HepG2 (cell line): ENCODE data around the gene UBFD1. TPM values are rescaled to one million over a fixed set of nuclear protein-coding genes. Genes with fewer than 3 reads are reported as not detected.

Experiments used
- ATAC-seq: fragments of 200-7000 bp; cut with Tn5 transposase; 3 replicates; pipeline ENCODE4 v1.9.1; 2020; ENCODE audit warnings: mild to moderate bottlenecking, moderate library complexity
- BruUV-seq: library from RNA; stranded (reverse); fragments of 400-500 nt; replicated peaks from 2 replicates; lab custom pipeline; 2021; lab: Mats Ljungman, UMichigan
- CTCF ChIA-PET: fragments of 300-600 bp; formaldehyde crosslinking; extraction: SDS; loops from one replicate; lab custom pipeline; 2021; ENCODE audit warnings: low total read pairs, inconsistent platforms, low intra/inter-chr PET ratio; lab: Yijun Ruan, JAX
- POLR2A ChIA-PET: fragments of 350-600 bp; sonication (Branson Sonifier 250); formaldehyde crosslinking; loops from one replicate; lab custom pipeline; 2020; ENCODE audit warnings: antibody characterized with exemption, inconsistent platforms; lab: Yijun Ruan, JAX
- DNase-seq: peaks from one replicate; pipeline ENCODE4 v3.0.0-alpha.2; 2015; ENCODE audit warnings: low spot score
- FAIRE-seq: peaks from 3 replicates; lab custom pipeline; 2011; peaks lifted over from hg19 to GRCh38; lab: Jason Lieb, UNC
- H2AFZ ChIP-seq: one replicate; pipeline ENCODE4 v1.6.1; 2011; ENCODE audit warnings: low read length, inconsistent platforms
- H3K27ac ChIP-seq: fragments of 300-600 bp; 3 replicates; pipeline ENCODE4 v1.8.0; 2011; ENCODE audit warnings: mixed run types, mild to moderate bottlenecking, mixed read lengths, low read length, inconsistent platforms; ENCODE audit not compliant: insufficient read depth; ENCODE audit errors: extremely low read length
- H3K27me3 ChIP-seq, 2 experiments: fragments of 200-600 bp in 1 of 2; 2 replicates in 1 of 2; 3 replicates in 1 of 2; pipeline versions ENCODE4 v1.6.0 to v1.8.0; 2011; ENCODE audit warnings: low read length in 2 of 2, mild to moderate bottlenecking in 2 of 2, moderate library complexity in 2 of 2, inconsistent platforms in 1 of 2; ENCODE audit not compliant: insufficient read depth in 2 of 2, control insufficient read depth in 1 of 2
- H3K36me3 ChIP-seq, 2 experiments: fragments of 200-600 bp in 1 of 2; replicated peaks in 1 of 2; 2 replicates in 1 of 2; 3 replicates in 1 of 2; pipeline versions ENCODE4 v1.5.1 to v1.8.0; 2011; ENCODE audit warnings: low read length in 2 of 2, inconsistent platforms in 1 of 2; ENCODE audit not compliant: insufficient read depth in 2 of 2, control insufficient read depth in 1 of 2
- H3K4me1 ChIP-seq: 2 replicates; pipeline ENCODE4 v1.5.1; 2012; ENCODE audit warnings: low read length, inconsistent platforms; ENCODE audit not compliant: insufficient read depth
- H3K4me2 ChIP-seq: 2 replicates; pipeline ENCODE4 v1.6.0; 2011; ENCODE audit warnings: low read depth, low read length, inconsistent platforms
- H3K4me3 ChIP-seq, 3 experiments: fragments of 200-600 bp in 1 of 3; sonication (generic), shearing (Covaris generic) in 1 of 3; replicated peaks in 1 of 3; 2 replicates each; pipeline ENCODE4 v1.5.1; 2011 to 2016; ENCODE audit warnings: low read length in 3 of 3, inconsistent platforms in 2 of 3, low read depth in 2 of 3, mild to moderate bottlenecking in 2 of 3, control low read depth in 1 of 3, mixed read lengths in 1 of 3; ENCODE audit not compliant: insufficient read depth in 1 of 3
- H3K79me2 ChIP-seq: one replicate; pipeline ENCODE4 v1.6.1; 2011; ENCODE audit warnings: low read length, inconsistent platforms; ENCODE audit not compliant: insufficient read depth
- H3K9ac ChIP-seq: 2 replicates; pipeline ENCODE4 v1.6.0; 2011; ENCODE audit warnings: mild to moderate bottlenecking, low read depth, low read length, inconsistent platforms; ENCODE audit not compliant: insufficient read depth
- H3K9me3 ChIP-seq: 2 replicates; pipeline ENCODE4 v1.5.1; 2012; ENCODE audit warnings: mild to moderate bottlenecking, low read length
- H4K20me1 ChIP-seq: 2 replicates; pipeline ENCODE4 v1.6.0; 2011; ENCODE audit warnings: inconsistent platforms, mild to moderate bottlenecking, low read length, moderate library complexity; ENCODE audit not compliant: insufficient read depth
- JUN ChIP-seq: sonication (generic); formaldehyde crosslinking; IDR thresholded peaks from 2 replicates; pipeline ENCODE4 v1.4.0; 2020; ENCODE audit warnings: mild to moderate bottlenecking, missing genetic modification reagents
- LCORL ChIP-seq, 2 experiments: fragments of 450-650 bp in 1 of 2; sonication (generic) in 1 of 2; formaldehyde crosslinking in 1 of 2; IDR thresholded peaks; 2 replicates each; pipeline versions ENCODE4 v1.5.0 to v1.6.1; 2017 to 2020; ENCODE audit warnings: antibody characterized with exemption in 1 of 2, missing genetic modification reagents in 1 of 2
- MTA3 ChIP-seq: sonication (generic); formaldehyde crosslinking; IDR thresholded peaks from 2 replicates; pipeline ENCODE4 v1.4.0; 2020; ENCODE audit warnings: missing genetic modification reagents
- NFYB ChIP-seq: sonication (generic); formaldehyde crosslinking; IDR thresholded peaks from 2 replicates; pipeline ENCODE4 v1.4.0; 2020; ENCODE audit warnings: missing genetic modification reagents
- NFYC ChIP-seq: IDR thresholded peaks from 2 replicates; pipeline ENCODE4 v1.6.1; 2016; ENCODE audit warnings: missing genetic modification reagents, missing compliant biosample characterization
- POLR2G ChIP-seq: fragments of 200-400 bp; formaldehyde crosslinking; IDR thresholded peaks from 2 replicates; pipeline ENCODE4 v1.6.1; 2018; ENCODE audit warnings: mild to moderate bottlenecking, low read depth, low read length, moderate library complexity
- RBM22 ChIP-seq: fragments of 200-400 bp; formaldehyde crosslinking; optimal IDR thresholded peaks from 2 replicates; pipeline ENCODE3; 2017; ENCODE audit warnings: mild to moderate bottlenecking, low read length, moderate library complexity
- ZNF225 ChIP-seq: sonication (generic); formaldehyde crosslinking; IDR thresholded peaks from 2 replicates; pipeline ENCODE4 v1.4.0; 2020; ENCODE audit warnings: mild to moderate bottlenecking, missing genetic modification reagents
- ZNF230 ChIP-seq: sonication (generic); formaldehyde crosslinking; IDR thresholded peaks from 2 replicates; pipeline ENCODE4 v1.4.0; 2020; ENCODE audit warnings: mild to moderate bottlenecking, missing genetic modification reagents
- WGBS: methylation state at CpG from one replicate; pipeline ENCODE4 v1.1.6; 2017; ENCODE audit warnings: low lambda C conversion rate; 5-methylcytosine and 5-hydroxymethylcytosine counted together
- in situ Hi-C: cut with HindIII; loops from 2 replicates; pipeline ENCODE4 v1.10.0; 2017; ENCODE audit warnings: low pct_unique_long_range_greater_than_20kb; ENCODE audit not compliant: extremely low pct_ligation_motif_present
- intact Hi-C: fragments of 100-400 bp; cut with micrococcal nuclease; formaldehyde crosslinking; loops from one replicate; pipeline ENCODE4 v1.10.0; 2022; ENCODE audit not compliant: unreplicated experiment
- polyA plus RNA-seq, 8 experiments: library from polyadenylated mRNA; depleted of rRNA in 3 of 8; stranded (reverse) in 7 of 8; unstranded in 1 of 8; fragments of >200 nt; fragmentation: Illumina TruSeq in 4 of 8; extraction: Trizol in 4 of 8; gene quantifications; 2 replicates each; pipeline versions ENCODE4 v1.2.1 to v1.2.3, GENCODE V29; 2011 to 2016; ENCODE audit warnings: low read depth in 4 of 8, missing spikeins in 1 of 8, mixed read lengths in 1 of 8; ENCODE audit not compliant: insufficient read depth in 1 of 8
- total RNA-seq, 5 experiments: library from RNA; depleted of rRNA; stranded (reverse); fragments of >200 nt; fragmentation: Illumina TruSeq; extraction: Trizol; gene quantifications; 2 replicates each; pipeline ENCODE4 v1.2.3, GENCODE V29; 2016; ENCODE audit warnings: low read depth in 1 of 5
- TF ChIP-seq, protein P1 (sequence below): sonication (generic); formaldehyde crosslinking; IDR thresholded peaks from 2 replicates; pipeline ENCODE4 v1.5.0; 2020; ENCODE audit warnings: missing genetic modification reagents
- TF ChIP-seq, protein P2 (sequence below): sonication (generic); formaldehyde crosslinking; IDR thresholded peaks from 2 replicates; pipeline ENCODE4 v1.8.1; 2023; ENCODE audit warnings: mild to moderate bottlenecking, missing genetic modification reagents, borderline replicate concordance

Gene UBFD1
- total and polyA plus RNA-seq, 2 of the 13 experiments (the other 11 are each of a cell fraction or from before 2014, with no cell fraction given), result 100 to 111 TPM

DNA sequence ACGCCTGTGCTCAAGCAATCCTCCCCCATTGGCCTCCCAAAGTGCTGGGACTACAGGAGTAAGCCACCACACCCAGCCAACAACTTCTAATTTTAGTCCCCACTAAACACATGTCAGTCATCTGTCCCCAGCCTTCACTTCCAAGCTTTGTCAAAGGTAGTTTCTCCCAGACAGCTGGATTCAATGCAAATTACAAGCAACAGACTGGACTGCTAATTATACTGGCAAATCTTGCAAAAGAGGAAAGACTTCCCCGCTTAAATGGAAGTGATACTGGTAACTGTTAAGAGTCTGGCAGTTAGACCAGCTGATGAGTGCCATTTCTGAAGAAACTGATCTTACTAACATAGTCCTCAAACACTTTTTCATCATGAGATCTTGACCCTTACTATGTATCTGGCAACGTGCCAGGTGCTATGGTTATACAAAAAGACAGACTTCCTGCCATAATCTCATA is 39.1 kb upstream of the UBFD1 start:
- TF ChIP-seq RBM22, result peak; percentile 36
- TF ChIP-seq LCORL (IDR thresholded peaks at IDR 0.05), result peak; percentile 98
- TF ChIP-seq LCORL (CRISPR knock-in tag; IDR thresholded peaks at IDR 0.05), result no peak
- TF ChIP-seq, protein P1, sequence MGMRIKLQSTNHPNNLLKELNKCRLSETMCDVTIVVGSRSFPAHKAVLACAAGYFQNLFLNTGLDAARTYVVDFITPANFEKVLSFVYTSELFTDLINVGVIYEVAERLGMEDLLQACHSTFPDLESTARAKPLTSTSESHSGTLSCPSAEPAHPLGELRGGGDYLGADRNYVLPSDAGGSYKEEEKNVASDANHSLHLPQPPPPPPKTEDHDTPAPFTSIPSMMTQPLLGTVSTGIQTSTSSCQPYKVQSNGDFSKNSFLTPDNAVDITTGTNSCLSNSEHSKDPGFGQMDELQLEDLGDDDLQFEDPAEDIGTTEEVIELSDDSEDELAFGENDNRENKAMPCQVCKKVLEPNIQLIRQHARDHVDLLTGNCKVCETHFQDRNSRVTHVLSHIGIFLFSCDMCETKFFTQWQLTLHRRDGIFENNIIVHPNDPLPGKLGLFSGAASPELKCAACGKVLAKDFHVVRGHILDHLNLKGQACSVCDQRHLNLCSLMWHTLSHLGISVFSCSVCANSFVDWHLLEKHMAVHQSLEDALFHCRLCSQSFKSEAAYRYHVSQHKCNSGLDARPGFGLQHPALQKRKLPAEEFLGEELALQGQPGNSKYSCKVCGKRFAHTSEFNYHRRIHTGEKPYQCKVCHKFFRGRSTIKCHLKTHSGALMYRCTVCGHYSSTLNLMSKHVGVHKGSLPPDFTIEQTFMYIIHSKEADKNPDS (CRISPR knock-in tag), result no peak
- no peak for TF ChIP-seq ZNF225 (CRISPR knock-in tag)
- ATAC-seq, result no peak
- FAIRE-seq, result no peak
- Histone ChIP-seq H2AFZ (no peak overlapping the region), H3K27me3 (no peaks in the 10 kb centered on the region), H3K9ac (no peak overlapping the region), H4K20me1 (no peaks in the 10 kb centered on the region), H3K4me1 (peaks cover 10% of the 10 kb centered on the region), H3K9me3 (no peaks in the 10 kb centered on the region), H3K4me3 (no peak overlapping the region), H3K4me2 (no peak overlapping the region), H3K79me2 (no peaks in the 10 kb centered on the region), H3K36me3 (peaks cover 18 to 32% of the 10 kb centered on the region in 2 experiments), H3K27ac (no peak overlapping the region)
- BruUV-seq, result no TSS peak
- ChIA-PET CTCF (no interaction called here), POLR2A (interaction anchor here (3.2 kb wide), 1 partner anchor 21 kb away, joined by 11 read pairs; no protein-coding TSS in a partner anchor)
- in situ Hi-C loops (no loop called here), intact Hi-C loops (no loop called here)
- 94% methylated on average over 3 of the region's 3 CpGs for whole genome bisulfite sequencing
- DNase-seq, result no peak

DNA sequence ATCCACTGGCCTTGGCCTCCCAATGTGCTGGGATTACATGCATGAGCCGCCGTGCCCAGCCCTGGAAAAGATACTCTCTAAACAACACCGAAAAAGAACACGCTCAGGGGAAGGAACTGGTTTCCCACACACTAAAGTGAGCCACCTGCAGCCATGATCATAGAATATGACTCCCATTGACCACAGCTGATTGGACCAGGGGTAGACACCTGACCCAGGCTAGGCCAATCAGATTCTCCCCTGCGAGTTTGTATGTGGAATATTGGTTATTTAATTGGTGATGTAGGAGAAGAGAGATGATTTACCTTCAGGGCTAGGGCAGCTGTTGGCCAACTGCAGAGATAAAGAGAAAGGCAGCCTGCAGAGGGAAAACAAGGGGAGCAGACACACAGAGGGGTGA is 38.2 kb upstream of the UBFD1 start:
- H3K9me3 ChIP-seq, result no peaks in the 10 kb centered on the region
- no peaks in the 10 kb centered on the region for H4K20me1 ChIP-seq
- peak; percentile 52 for ATAC-seq
- no peaks in the 10 kb centered on the region for H3K79me2 ChIP-seq
- no peak overlapping the region for H3K9ac ChIP-seq
- in situ Hi-C loops, result no loop called here
- peak; percentile 43; the same call in 1 of the 2 replicates for TF ChIP-seq NFYB (CRISPR knock-in tag)
- TF ChIP-seq LCORL (IDR thresholded peaks at IDR 0.05), result no peak
- no peak for TF ChIP-seq LCORL (CRISPR knock-in tag; IDR thresholded peaks at IDR 0.05)
- TF ChIP-seq JUN (CRISPR knock-in tag), result no peak
- TF ChIP-seq POLR2G, result no peak
- no peak for TF ChIP-seq ZNF230
- TF ChIP-seq MTA3 (CRISPR knock-in tag), result no peak
- peak; percentile 57; the same call in 1 of the 2 replicates for TF ChIP-seq NFYC
- TF ChIP-seq, protein P2, sequence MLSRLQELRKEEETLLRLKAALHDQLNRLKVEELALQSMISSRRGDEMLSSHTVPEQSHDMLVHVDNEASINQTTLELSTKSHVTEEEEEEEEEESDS (CRISPR knock-in tag), result no peak
- POLR2A ChIA-PET, result interaction anchor here (3.2 kb wide), 1 partner anchor 20 kb away, joined by 11 read pairs; no protein-coding TSS in a partner anchor
- no peak overlapping the region for H3K27ac ChIP-seq
- no peak for DNase-seq
- H3K27me3 ChIP-seq, result no peaks in the 10 kb centered on the region
- H3K4me1 ChIP-seq, result peaks cover 5% of the 10 kb centered on the region
- peak; percentile 36 for FAIRE-seq
- no TSS peak for BruUV-seq
- no peak overlapping the region for H3K4me3 ChIP-seq
- H3K4me2 ChIP-seq, result no peak overlapping the region
- intact Hi-C loops, result no loop called here
- H3K36me3 ChIP-seq, result peaks cover 24 to 40% of the 10 kb centered on the region in 2 experiments
- CTCF ChIA-PET, result no interaction called here
- over 99% methylated on average over 5 of the region's 5 CpGs for WGBS
- no peak overlapping the region for H2AFZ ChIP-seq
